ENCODE results near the gene LYG2.

- no peak for TF ChIP-seq CTCF (IDR thresholded peaks at IDR 0.05; ENCODE audit: low read length)
- TF ChIP-seq EZH2 (IDR thresholded peaks at IDR 0.05; ENCODE audit: borderline replicate concordance, low read length): no peak
These were observed 20.4 kb upstream of the LYG2 start for GRCh38 chr2:99275882-99276281.
